Ishikawa (cell line): ENCODE data around the gene BPIFB1.

Source experiments
- CEBPB ChIP-seq: IDR thresholded peaks from 2 replicates; pipeline ENCODE4 v1.6.1; 2012
- CREB1 ChIP-seq: IDR thresholded peaks from 2 replicates; pipeline ENCODE4 v1.6.1; 2012; ENCODE audit warnings: low read depth
- EGR1 ChIP-seq: IDR thresholded peaks from 2 replicates; pipeline ENCODE4 v1.6.1; 2012
- EP300 ChIP-seq: IDR thresholded peaks from 2 replicates; pipeline ENCODE4 v1.6.1; 2012; ENCODE audit warnings: borderline replicate concordance
- FOXM1 ChIP-seq: IDR thresholded peaks from 2 replicates; pipeline ENCODE4 v1.6.1; 2012; ENCODE audit warnings: low read depth, borderline replicate concordance
- MAX ChIP-seq: IDR thresholded peaks from 2 replicates; pipeline ENCODE4 v1.6.1; 2012
- NFIC ChIP-seq: IDR thresholded peaks from 2 replicates; pipeline ENCODE4 v1.6.1; 2012
- RAD21 ChIP-seq: IDR thresholded peaks from 2 replicates; pipeline ENCODE4 v1.6.1; 2012; ENCODE audit warnings: low read depth
- REST ChIP-seq: IDR thresholded peaks from 2 replicates; pipeline ENCODE4 v1.6.1; 2012; ENCODE audit warnings: low read depth, mild to moderate bottlenecking
- TAF1 ChIP-seq: IDR thresholded peaks from 2 replicates; pipeline ENCODE4 v1.6.1; 2012; ENCODE audit warnings: low read depth, mild to moderate bottlenecking
- TCF12 ChIP-seq: IDR thresholded peaks from 2 replicates; pipeline ENCODE4 v1.6.1; 2012; ENCODE audit warnings: low read depth
- TEAD4 ChIP-seq: IDR thresholded peaks from 2 replicates; pipeline ENCODE4 v1.6.1; 2012
- USF1 ChIP-seq: IDR thresholded peaks from 2 replicates; pipeline ENCODE4 v1.6.1; 2012
- YY1 ChIP-seq: IDR thresholded peaks from 2 replicates; pipeline ENCODE4 v1.6.1; 2012; ENCODE audit warnings: low read depth
- ZBTB7A ChIP-seq: IDR thresholded peaks from 2 replicates; pipeline ENCODE4 v1.6.1; 2012; ENCODE audit warnings: low read depth

BPIFB1 gene

GRCh38 chr20:33255005-33255404, 28.0 kb upstream of the BPIFB1 start:
- TF ChIP-seq CEBPB = no peak

- no peak for TF ChIP-seq CREB1
- TF ChIP-seq EP300 = no peak
- no peak for TF ChIP-seq REST
- TF ChIP-seq TCF12 = no peak
- no peak for TF ChIP-seq RAD21
- no peak for TF ChIP-seq YY1
- no peak for TF ChIP-seq TEAD4
- no peak for TF ChIP-seq MAX
- no peak for TF ChIP-seq NFIC
- TF ChIP-seq FOXM1 = no peak
- no peak for TF ChIP-seq EGR1
- TF ChIP-seq CEBPB = no peak
- no peak for TF ChIP-seq TAF1
These were observed 25.8 kb upstream of the BPIFB1 start for GRCh38 chr20:33257237-33257636.

GRCh38 chr20:33259371-33259770, 23.6 kb upstream of the BPIFB1 start:
- TF ChIP-seq USF1 = no peak
- no peak for TF ChIP-seq RAD21
- TF ChIP-seq YY1 = no peak
- no peak for TF ChIP-seq EGR1
- TF ChIP-seq EP300 = no peak
- TF ChIP-seq TEAD4 = no peak
- TF ChIP-seq CEBPB = no peak
- TF ChIP-seq MAX = no peak
- no peak for TF ChIP-seq CREB1
- TF ChIP-seq ZBTB7A = no peak
- no peak for TF ChIP-seq NFIC
- no peak for TF ChIP-seq TAF1
- TF ChIP-seq FOXM1 = no peak
- TF ChIP-seq REST = no peak
- no peak for TF ChIP-seq TCF12

GRCh38 chr20:33261465-33261864, 21.5 kb upstream of the BPIFB1 start:
- TF ChIP-seq REST (no peak), FOXM1 (no peak), TEAD4 (no peak), USF1 (no peak), MAX (no peak)

- TF ChIP-seq RAD21 = peak; percentile 87
- no peak for TF ChIP-seq CEBPB
These were observed 20.4 kb upstream of the BPIFB1 start for GRCh38 chr20:33262658-33263065.

GRCh38 chr20:33263784-33264183, 19.2 kb upstream of the BPIFB1 start:
- TF ChIP-seq YY1 (no peak), TAF1 (no peak), NFIC (no peak), MAX (no peak), EGR1 (no peak), FOXM1 (no peak), EP300 (no peak), TCF12 (no peak), RAD21 (no peak), TEAD4 (no peak), CREB1 (no peak), USF1 (no peak), ZBTB7A (no peak), REST (no peak), CEBPB (no peak)
